Adrenal gland (tissue), 5 donors: ENCODE results near the gene KRTAP4-5.

Source experiments
- CTCF ChIP-seq, 6 experiments: fragments of 450-650 bp in 4 of 6; fragments of 200-600 bp in 2 of 6; sonication (generic) in 1 of 6; IDR thresholded peaks; 1 replicate in 5 of 6; 2 replicates in 1 of 6; pipeline versions ENCODE4 v1.5.1 to v1.8.0; 2016 to 2021; ENCODE audit warnings: antibody characterized with exemption in 6 of 6, mild to moderate bottlenecking in 2 of 6, moderate library complexity in 1 of 6
- POLR2A ChIP-seq, 2 donors: fragments of 450-650 bp; IDR thresholded peaks; one replicate each; pipeline ENCODE4 v1.6.1; 2017; ENCODE audit warnings: antibody characterized with exemption in 2 of 2, mild to moderate bottlenecking in 2 of 2, moderate library complexity in 1 of 2
- donor health status: DM: no; HTN: no; CAD: no.

- TF ChIP-seq CTCF (IDR thresholded peaks at IDR 0.05) (no peak), POLR2A (IDR thresholded peaks at IDR 0.05) (no peak)
Measured at GRCh38 chr17:41186872-41187271, 37.2 kb upstream of the KRTAP4-5 start.
